Spleen (tissue), 11 donors: ENCODE measurements around the gene PAX7. TPM values are rescaled to one million over a fixed set of nuclear protein-coding genes. Genes with fewer than 3 reads are reported as not detected.

Source experiments
- DNase-seq: peaks from one replicate; pipeline ENCODE4 v3.0.0-alpha.2; 2020
- H3K27ac ChIP-seq, 8 donors: fragments of 200-600 bp; sonication (generic) in 7 of 8; 1 replicate in 4 of 8; 2 replicates in 4 of 8; pipeline versions ENCODE4 v1.5.0 to v1.8.0; 2016 to 2021; ENCODE audit warnings: inconsistent platforms in 4 of 8, mild to moderate bottlenecking in 4 of 8, moderate library complexity in 1 of 8
- H3K27me3 ChIP-seq, 7 donors: fragments of 200-600 bp; sonication (generic) in 6 of 7; replicated peaks in 1 of 7; 1 replicate in 4 of 7; 2 replicates in 3 of 7; pipeline versions ENCODE4 v1.5.0 to v1.8.0; 2016 to 2021; ENCODE audit warnings: inconsistent platforms in 3 of 7, mild to moderate bottlenecking in 1 of 7
- H3K36me3 ChIP-seq, 6 donors: fragments of 200-600 bp; sonication (generic) in 5 of 6; 1 replicate in 4 of 6; 2 replicates in 2 of 6; pipeline versions ENCODE4 v1.5.0 to v1.8.0; 2016 to 2021; ENCODE audit warnings: inconsistent platforms in 2 of 6
- H3K4me1 ChIP-seq, 6 donors: fragments of 200-600 bp; sonication (generic) in 5 of 6; 1 replicate in 3 of 6; 2 replicates in 3 of 6; pipeline versions ENCODE4 v1.5.0 to v1.8.0; 2016 to 2021; ENCODE audit warnings: inconsistent platforms in 3 of 6
- H3K4me3 ChIP-seq, 8 donors: fragments of 200-600 bp; sonication (generic) in 7 of 8; 1 replicate in 4 of 8; 2 replicates in 4 of 8; pipeline versions ENCODE4 v1.5.0 to v1.8.0; 2016 to 2021; ENCODE audit warnings: inconsistent platforms in 4 of 8, mild to moderate bottlenecking in 4 of 8, moderate library complexity in 2 of 8
- H3K9me3 ChIP-seq, 8 donors: fragments of 200-600 bp; sonication (generic) in 7 of 8; 1 replicate in 4 of 8; 2 replicates in 4 of 8; pipeline versions ENCODE4 v1.5.0 to v1.8.0; 2016 to 2021; ENCODE audit warnings: inconsistent platforms in 4 of 8
- POLR2A ChIP-seq, 3 donors: fragments of 450-650 bp; IDR thresholded peaks; one replicate each; pipeline ENCODE4 v1.5.1; 2017; ENCODE audit warnings: antibody characterized with exemption in 3 of 3, mild to moderate bottlenecking in 1 of 3
- POLR2AphosphoS5 ChIP-seq, 3 donors: sonication (generic); formaldehyde crosslinking; IDR thresholded peaks; one replicate each; pipeline ENCODE4 v1.5.1; 2017; ENCODE audit warnings: antibody characterized with exemption in 3 of 3
- WGBS, 5 donors: extraction: QIAGEN DNeasy Blood & Tissue Kit in 3 of 5; methylation state at CpG; one replicate each; pipeline versions ENCODE4 v1.1.5 to v1.1.7; 2013 to 2018; 5-methylcytosine and 5-hydroxymethylcytosine counted together
- intact Hi-C: fragments of 100-400 bp; cut with DNase I; formaldehyde crosslinking; loops from one replicate; pipeline ENCODE4 v1.15.0; 2023; ENCODE audit warnings: low total_unique reads
- polyA plus RNA-seq, 3 donors: library from polyadenylated mRNA; stranded (reverse); fragments of 200-250 nt; gene quantifications; one replicate each; pipeline ENCODE4 v1.2.1, GENCODE V29; 2013
- total RNA-seq, 7 donors: library from RNA; depleted of rRNA in 3 of 7; stranded (reverse); fragments of >200 nt in 3 of 7; fragmentation: NEBNext Ultra II Directional in 4 of 7; extraction: Animal tissue kit (Norgen Biotek cat#: 25700) in 4 of 7; gene quantifications; one replicate each; pipeline versions ENCODE4 v1.1.0 to v1.2.1, GENCODE V29; 2016 to 2021
- TF ChIP-seq, protein P1 (sequence below), 11 experiments: fragments of 200-600 bp in 7 of 11; fragments of 450-650 bp in 4 of 11; sonication (generic) in 4 of 11; IDR thresholded peaks in 8 of 11; conservative IDR thresholded peaks in 3 of 11; 1 replicate in 7 of 11; 2 replicates in 4 of 11; pipeline versions ENCODE4 v1.4.0 to v1.8.0; 2016 to 2021; ENCODE audit warnings: antibody characterized with exemption in 11 of 11, inconsistent platforms in 4 of 11, mild to moderate bottlenecking in 1 of 11
- donor health status: healthy with polysubstance abuse.
- donor health status: DM: no; HTN: no; CAD: no; lungs with moderate emphysema.
- donor health status: DM: no; HTN: no; CAD: no.
- donor health status: Bipolar disorder and iron deficiency.
- donor health status: healthy.
- donor health status: DM: no; HTN: no; CAD: no.
- donor health status: DM: yes; HTN: yes; CAD: no.

The PAX7 gene
- total and polyA plus RNA-seq, 10 donors: not detected

DNA sequence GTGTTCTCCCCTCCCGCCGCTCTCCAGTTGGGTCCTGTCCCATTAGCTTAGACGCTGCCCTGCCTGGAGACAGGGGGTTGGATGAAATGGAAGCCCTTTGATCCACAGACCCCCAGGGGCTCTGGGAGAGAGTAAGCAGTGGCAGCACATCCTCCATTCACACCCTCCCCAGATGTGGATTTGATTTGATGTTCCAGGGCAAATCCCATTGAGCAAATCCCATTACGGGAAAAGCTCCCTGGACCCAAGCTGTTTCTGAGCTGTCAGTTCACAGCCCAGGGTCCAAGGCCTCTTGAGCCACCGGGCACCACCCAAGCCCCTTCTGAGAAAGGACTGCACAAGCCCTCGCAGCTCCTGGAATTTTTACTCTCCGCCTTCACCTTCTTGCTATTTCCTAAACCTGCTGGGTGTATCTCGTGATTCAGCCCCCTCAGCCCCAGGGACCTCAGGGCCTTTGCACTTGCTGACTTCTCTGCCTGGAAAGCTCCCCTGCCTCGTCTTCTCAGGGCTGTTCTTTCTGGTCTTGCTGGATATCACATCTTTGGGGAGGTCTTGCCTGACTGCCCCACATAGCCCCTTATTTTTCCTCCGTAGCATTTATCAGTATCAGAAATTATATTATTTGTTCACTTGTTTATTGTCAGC is 101.1 kb downstream of the PAX7 start:
- Histone ChIP-seq H3K27me3 (peaks cover 0 to 91% (median 10%) of the 10 kb centered on the region in 7 donors), H3K4me3 (no peak overlapping the region), H3K4me1 (no peaks in the 10 kb centered on the region), H3K9me3 (no peaks in the 10 kb centered on the region), H3K36me3 (no peaks in the 10 kb centered on the region), H3K27ac (no peak overlapping the region)
- intact Hi-C loops: no loop called here
- TF ChIP-seq POLR2A (IDR thresholded peaks at IDR 0.05) (no peak), POLR2AphosphoS5 (IDR thresholded peaks at IDR 0.05) (no peak)
- TF ChIP-seq, protein P1, sequence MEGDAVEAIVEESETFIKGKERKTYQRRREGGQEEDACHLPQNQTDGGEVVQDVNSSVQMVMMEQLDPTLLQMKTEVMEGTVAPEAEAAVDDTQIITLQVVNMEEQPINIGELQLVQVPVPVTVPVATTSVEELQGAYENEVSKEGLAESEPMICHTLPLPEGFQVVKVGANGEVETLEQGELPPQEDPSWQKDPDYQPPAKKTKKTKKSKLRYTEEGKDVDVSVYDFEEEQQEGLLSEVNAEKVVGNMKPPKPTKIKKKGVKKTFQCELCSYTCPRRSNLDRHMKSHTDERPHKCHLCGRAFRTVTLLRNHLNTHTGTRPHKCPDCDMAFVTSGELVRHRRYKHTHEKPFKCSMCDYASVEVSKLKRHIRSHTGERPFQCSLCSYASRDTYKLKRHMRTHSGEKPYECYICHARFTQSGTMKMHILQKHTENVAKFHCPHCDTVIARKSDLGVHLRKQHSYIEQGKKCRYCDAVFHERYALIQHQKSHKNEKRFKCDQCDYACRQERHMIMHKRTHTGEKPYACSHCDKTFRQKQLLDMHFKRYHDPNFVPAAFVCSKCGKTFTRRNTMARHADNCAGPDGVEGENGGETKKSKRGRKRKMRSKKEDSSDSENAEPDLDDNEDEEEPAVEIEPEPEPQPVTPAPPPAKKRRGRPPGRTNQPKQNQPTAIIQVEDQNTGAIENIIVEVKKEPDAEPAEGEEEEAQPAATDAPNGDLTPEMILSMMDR (IDR thresholded peaks at IDR 0.05 in 8 of 11, conservative IDR thresholded peaks at IDR 0.05 in 3 of 11): no peak
- WGBS, 5 donors: 79 to 85% (median 81%) methylated on average over 9 to 10 of the region's 10 CpGs
- peak; percentile 45 for DNase-seq

DNA sequence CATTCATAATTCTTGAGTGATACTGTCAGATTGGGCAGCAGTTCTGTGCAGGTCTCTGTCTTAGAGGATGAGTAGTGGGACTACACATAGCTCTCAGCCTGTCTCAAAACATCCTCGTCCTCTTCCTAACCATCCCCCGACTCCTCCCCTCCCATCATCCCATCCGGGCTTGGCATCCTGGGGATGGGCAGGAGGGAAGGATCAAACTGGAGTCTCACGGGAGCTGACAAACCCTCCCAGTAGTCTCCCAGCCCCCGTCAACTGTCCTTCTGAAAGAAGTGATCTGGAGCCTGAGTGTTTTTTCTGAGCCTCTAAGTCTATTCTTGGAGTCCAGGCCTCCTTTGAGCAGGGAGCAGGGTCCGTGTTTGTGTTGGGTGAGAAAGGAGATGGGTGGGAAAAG is 102.0 kb downstream of the PAX7 start:
- Histone ChIP-seq H3K4me1 (no peaks in the 10 kb centered on the region), H3K36me3 (no peaks in the 10 kb centered on the region), H3K27ac (no peak overlapping the region), H3K27me3 (peaks cover 0 to 89% (median 10%) of the 10 kb centered on the region in 7 donors), H3K9me3 (no peaks in the 10 kb centered on the region), H3K4me3 (no peak overlapping the region)
- 26 to 56% (median 39%) methylated on average over 6 of the region's 6 CpGs for WGBS, 5 donors
- intact Hi-C loops: no loop called here
- TF ChIP-seq, protein P1 (IDR thresholded peaks at IDR 0.05 in 8 of 11, conservative IDR thresholded peaks at IDR 0.05 in 3 of 11): no peak
- TF ChIP-seq POLR2A (IDR thresholded peaks at IDR 0.05) (no peak), POLR2AphosphoS5 (IDR thresholded peaks at IDR 0.05) (no peak)
- DNase-seq: no peak

DNA sequence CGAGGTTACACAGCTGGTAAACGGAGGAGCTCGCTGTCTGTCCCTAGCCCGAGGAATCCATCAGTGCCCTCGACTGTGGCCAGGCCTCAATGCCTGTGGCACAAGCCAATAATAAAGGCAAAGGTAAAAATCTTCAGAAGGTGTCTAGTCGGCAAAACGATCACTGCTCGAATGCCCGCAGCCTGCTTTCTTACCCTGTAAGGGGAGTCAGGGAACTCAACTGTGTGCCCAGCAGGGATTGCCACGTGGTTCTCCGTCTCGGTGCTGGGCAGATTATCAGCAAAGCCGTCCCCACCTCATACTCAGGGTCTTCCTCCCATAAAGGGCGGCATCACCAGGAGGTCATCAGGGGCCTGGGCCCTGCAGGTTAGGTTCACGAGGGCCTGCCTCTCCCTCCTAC is 103.4 kb downstream of the PAX7 start:
- 64 to 92% (median 77%) methylated on average over 11 to 15 of the region's 15 CpGs for WGBS, 5 donors
- TF ChIP-seq, protein P1 (IDR thresholded peaks at IDR 0.05 in 8 of 11, conservative IDR thresholded peaks at IDR 0.05 in 3 of 11): no peak
- TF ChIP-seq POLR2AphosphoS5 (IDR thresholded peaks at IDR 0.05) (no peak), POLR2A (IDR thresholded peaks at IDR 0.05) (no peak)
- intact Hi-C loops: no loop called here
- no peak overlapping the region for H3K4me3 ChIP-seq
- H3K9me3 ChIP-seq: no peaks in the 10 kb centered on the region
- peaks cover 0 to 86% (median 10%) of the 10 kb centered on the region in 7 donors for H3K27me3 ChIP-seq
- no peaks in the 10 kb centered on the region for H3K36me3 ChIP-seq
- H3K27ac ChIP-seq: no peak overlapping the region
- DNase-seq: peak; percentile 61
- H3K4me1 ChIP-seq: no peaks in the 10 kb centered on the region

DNA sequence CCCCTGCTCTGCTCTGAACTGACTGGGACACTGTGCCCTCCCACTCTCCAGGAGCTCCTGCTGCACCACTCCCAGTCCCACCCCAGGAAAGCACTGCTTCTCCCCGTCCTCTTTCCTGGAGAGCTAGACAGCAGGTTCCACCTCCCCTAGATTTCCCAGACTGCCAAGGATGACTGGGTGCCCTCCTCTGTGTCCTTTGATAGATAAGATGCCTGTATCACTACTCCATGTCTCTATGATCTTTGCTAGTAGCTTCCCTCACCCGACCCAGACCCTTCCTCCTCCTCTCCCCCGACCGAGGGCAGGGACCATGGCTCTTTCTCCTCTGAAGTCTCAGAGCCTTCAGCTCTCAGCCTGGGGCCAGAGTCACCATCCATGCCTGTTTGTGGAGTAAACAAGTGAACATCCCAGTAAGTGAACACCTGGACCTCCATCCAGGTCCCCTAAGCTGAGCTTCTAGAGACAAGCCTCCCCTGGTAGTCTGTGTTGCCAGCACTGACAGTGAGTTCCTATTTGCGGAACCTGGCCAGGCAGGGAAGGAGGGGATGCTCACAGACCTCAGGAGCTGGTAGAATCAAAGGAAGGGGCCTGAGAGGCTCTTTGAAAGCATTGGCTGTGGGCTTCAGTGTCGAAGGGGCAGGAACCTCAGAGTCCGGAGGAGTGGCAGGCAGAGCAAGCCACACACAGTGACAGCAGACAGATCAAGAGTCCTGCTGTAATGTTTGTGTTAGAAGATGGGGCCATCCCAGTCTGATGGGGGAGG is 104.0 kb downstream of the PAX7 start:
- no peaks in the 10 kb centered on the region for H3K4me1 ChIP-seq
- peaks cover 0 to 86% (median 10%) of the 10 kb centered on the region in 7 donors for H3K27me3 ChIP-seq
- intact Hi-C loops: no loop called here
- H3K36me3 ChIP-seq: no peaks in the 10 kb centered on the region
- 59 to 75% (median 65%) methylated on average over 7 of the region's 7 CpGs for WGBS, 5 donors
- H3K27ac ChIP-seq: no peak overlapping the region
- peak; percentile 20 for DNase-seq
- H3K4me3 ChIP-seq: no peak overlapping the region
- TF ChIP-seq POLR2A (IDR thresholded peaks at IDR 0.05) (no peak), POLR2AphosphoS5 (IDR thresholded peaks at IDR 0.05) (no peak)
- TF ChIP-seq, protein P1 (IDR thresholded peaks at IDR 0.05 in 8 of 11, conservative IDR thresholded peaks at IDR 0.05 in 3 of 11): no peak
- no peaks in the 10 kb centered on the region for H3K9me3 ChIP-seq
